Hair follicular keratinocyte (primary cell): Measurements from ENCODE around the gene SEPTIN6. TPM values are rescaled to one million over a fixed set of nuclear protein-coding genes. Genes with fewer than 3 reads are reported as not detected.

Experiments
- total RNA-seq: library from RNA; depleted of rRNA; stranded (reverse); fragments of >200 nt; gene quantifications from 2 replicates; pipeline ENCODE4 v1.2.3, GENCODE V29; 2015

SEPTIN6 gene
- 8.2 and 9.0 TPM in 2 replicates for total RNA-seq

DNA sequence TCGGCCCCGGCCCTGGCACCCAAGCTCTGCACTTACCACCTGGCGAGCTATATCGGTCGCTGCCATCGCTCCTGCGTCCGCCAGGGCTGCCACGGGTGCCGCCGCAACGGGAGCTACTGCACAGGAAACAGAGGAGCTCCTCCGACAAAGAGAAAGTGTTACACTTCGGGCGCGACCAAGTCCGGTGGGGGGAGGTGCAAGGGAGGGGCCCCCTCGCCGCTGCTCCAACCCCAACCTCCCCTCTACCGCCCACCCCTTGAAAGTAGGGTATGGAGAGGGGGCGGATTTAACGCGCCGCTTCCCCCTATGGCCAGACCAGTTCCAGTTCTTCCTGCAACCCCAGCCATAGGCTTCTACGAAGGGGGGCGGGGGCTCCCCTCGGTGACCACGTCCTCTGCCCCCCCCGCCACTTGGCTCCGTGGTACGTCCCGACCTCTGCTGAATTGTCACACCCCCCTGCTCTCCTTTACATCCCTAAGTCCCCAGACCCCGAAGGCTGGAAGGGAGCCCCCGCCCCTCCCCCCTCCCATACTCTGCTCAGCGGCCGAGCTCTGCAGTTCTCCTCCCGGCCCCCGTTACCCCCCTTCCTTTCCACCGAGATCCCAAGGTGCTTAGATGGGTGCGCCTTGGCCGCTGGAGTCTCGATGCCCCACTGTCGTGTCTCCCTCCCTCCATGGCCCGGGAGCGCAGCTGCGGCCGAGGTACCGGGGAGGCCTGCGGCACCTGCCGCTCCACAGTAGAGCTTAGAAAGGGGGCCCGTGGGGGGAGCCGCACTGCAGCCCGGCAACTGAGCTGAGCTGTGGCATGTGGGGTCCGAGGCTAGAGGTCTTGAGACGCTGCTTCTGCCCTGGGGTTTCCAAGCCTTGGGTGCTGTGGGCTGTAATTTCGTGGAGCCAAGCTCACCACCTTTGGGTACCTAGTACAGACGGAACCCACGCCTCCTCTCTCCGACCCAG lies at the start of gene SEPTIN6:
Gene SEPTIN6, minus strand, starts transcription at position 129 of the 956 bp plus-strand sequence. Its CDS starts 63 bp downstream, at position 66.

Other genes starting within 250 kb of the SEPTIN6 start
- gene SLC25A5, start 224.7 kb downstream of the SEPTIN6 start, total RNA-seq: 647 and 739 TPM in 2 replicates
- 13.9 and 22.4 TPM in 2 replicates for gene STEEP1, start 127.8 kb downstream of the SEPTIN6 start, total RNA-seq
- 29.8 and 31.2 TPM in 2 replicates for gene UBE2A, start 118.6 kb downstream of the SEPTIN6 start, total RNA-seq
- 5.5 and 10.5 TPM in 2 replicates for gene NKRF, start 86.7 kb downstream of the SEPTIN6 start, total RNA-seq
- gene SOWAHD, start 65.4 kb upstream of the SEPTIN6 start, total RNA-seq: 0.68 TPM in 1 of 2 replicates, not detected in the other
- 5,686 and 6,700 TPM in 2 replicates for gene RPL39, start 98.5 kb upstream of the SEPTIN6 start, total RNA-seq
- gene UPF3B, start 159.8 kb upstream of the SEPTIN6 start, total RNA-seq: 2.7 and 2.9 TPM in 2 replicates
- 11.6 and 14.5 TPM in 2 replicates for gene RNF113A, start 178.6 kb upstream of the SEPTIN6 start, total RNA-seq
- gene NDUFA1, start 178.7 kb upstream of the SEPTIN6 start, total RNA-seq: 85.8 and 89.1 TPM in 2 replicates
- gene AKAP14, start 202.7 kb upstream of the SEPTIN6 start, total RNA-seq: not detected in 2 replicates